Uterus (tissue), 4 donors: ENCODE data around the gene EYA4. TPM values are rescaled to one million over a fixed set of nuclear protein-coding genes. Genes with fewer than 3 reads are reported as not detected.
A peak's percentile ranks its signal among the peaks of the same experiment; 100 is the strongest.

Experiments used
- DNase-seq, 2 donors: peaks; one replicate each; pipeline ENCODE4 v3.0.0-alpha.2; 2019 to 2020
- H3K27ac ChIP-seq, 2 donors: fragments of 200-600 bp; sonication (generic); 1 replicate in 1 of 2; 2 replicates in 1 of 2; pipeline ENCODE4 v1.5.1; 2016 to 2018
- H3K27me3 ChIP-seq, 2 donors: fragments of 200-600 bp; sonication (generic); one replicate each; pipeline ENCODE4 v1.5.1; 2018 to 2019; ENCODE audit warnings: control low read depth in 1 of 2
- H3K36me3 ChIP-seq, 2 donors: fragments of 200-600 bp; sonication (generic); one replicate each; pipeline ENCODE4 v1.5.1; 2019; ENCODE audit warnings: control low read depth in 1 of 2
- H3K4me1 ChIP-seq, 2 donors: fragments of 200-600 bp; sonication (generic); one replicate each; pipeline ENCODE4 v1.5.1; 2018 to 2019; ENCODE audit warnings: control low read depth in 1 of 2
- H3K4me3 ChIP-seq, 2 donors: fragments of 200-600 bp; sonication (generic); 1 replicate in 1 of 2; 2 replicates in 1 of 2; pipeline ENCODE4 v1.5.1; 2018 to 2019; ENCODE audit warnings: mild to moderate bottlenecking in 1 of 2
- H3K9me3 ChIP-seq, 2 donors: fragments of 200-600 bp; sonication (generic); one replicate each; pipeline ENCODE4 v1.5.1; 2019; ENCODE audit warnings: control low read depth in 1 of 2
- CTCF ChIP-seq, 4 experiments: fragments of 200-600 bp in 2 of 4; fragments of 450-650 bp in 2 of 4; sonication (generic) in 2 of 4; IDR thresholded peaks; one replicate each; pipeline ENCODE4 v1.5.1; 2016 to 2019; ENCODE audit warnings: antibody characterized with exemption in 4 of 4, mild to moderate bottlenecking in 2 of 4, moderate library complexity in 1 of 4
- POLR2A ChIP-seq, 2 donors: fragments of 450-650 bp; IDR thresholded peaks; one replicate each; pipeline ENCODE4 v1.6.1; 2016; ENCODE audit warnings: antibody characterized with exemption in 2 of 2, mild to moderate bottlenecking in 1 of 2, moderate library complexity in 1 of 2
- intact Hi-C: fragments of 100-400 bp; cut with DNase I; formaldehyde crosslinking; loops from one replicate; pipeline ENCODE4 v1.15.1; 2023; ENCODE audit warnings: low total_unique reads
- total RNA-seq, 4 donors: library from RNA; depleted of rRNA in 3 of 4; stranded (reverse); fragments of >200 nt in 3 of 4; gene quantifications; one replicate each; pipeline versions ENCODE4 v1.1.0 to v1.2.4, GENCODE V29; 2014 to 2023
- donor health status: DM: yes; HTN: yes; CAD: no.

EYA4 gene
- total RNA-seq, 4 donors from 2014 or later, result 2.0 to 8.8 (median 8.4) TPM; not detected in 1

GRCh38 chr6:133495205-133495903, 254.2 kb downstream of the EYA4 start:
- DNase-seq, result no peak
- no peaks in the 10 kb centered on the region for H3K4me1 ChIP-seq
- no peak overlapping the region for H3K4me3 ChIP-seq
- H3K27me3 ChIP-seq, result no peaks in the 10 kb centered on the region
- no peak for TF ChIP-seq CTCF (IDR thresholded peaks at IDR 0.05)
- TF ChIP-seq POLR2A (IDR thresholded peaks at IDR 0.05), result no peak
- H3K9me3 ChIP-seq, result no peaks in the 10 kb centered on the region
- intact Hi-C loops, result no loop called here
- no peaks in the 10 kb centered on the region for H3K36me3 ChIP-seq
- no peak overlapping the region for H3K27ac ChIP-seq

- TF ChIP-seq POLR2A (IDR thresholded peaks at IDR 0.05) (no peak), CTCF (IDR thresholded peaks at IDR 0.05) (no peak)
- no peaks in the 10 kb centered on the region for H3K27me3 ChIP-seq
- intact Hi-C loops, result no loop called here
- H3K36me3 ChIP-seq, result no peaks in the 10 kb centered on the region
- no peak for DNase-seq
- no peak overlapping the region for H3K4me3 ChIP-seq
- H3K27ac ChIP-seq, result no peak overlapping the region
- peaks cover 0 to 10% of the 10 kb centered on the region in 2 donors for H3K4me1 ChIP-seq
- H3K9me3 ChIP-seq, result no peaks in the 10 kb centered on the region
Observed at GRCh38 chr6:133499662-133500061, 258.5 kb downstream of the EYA4 start.

- no peaks in the 10 kb centered on the region for H3K36me3 ChIP-seq
- intact Hi-C loops, result no loop called here
- peak overlapping the region in 1 of 2 donors; percentile 11 for H3K27ac ChIP-seq
- DNase-seq, result no peak
- peaks cover 0 to 10% of the 10 kb centered on the region in 2 donors for H3K4me1 ChIP-seq
- no peak for TF ChIP-seq POLR2A (IDR thresholded peaks at IDR 0.05)
- no peak for TF ChIP-seq CTCF (IDR thresholded peaks at IDR 0.05)
- H3K27me3 ChIP-seq, result no peaks in the 10 kb centered on the region
- H3K9me3 ChIP-seq, result no peaks in the 10 kb centered on the region
- no peak overlapping the region for H3K4me3 ChIP-seq
Observed at GRCh38 chr6:133501675-133502270, 260.6 kb downstream of the EYA4 start.

GRCh38 chr6:133502441-133503335, 261.5 kb downstream of the EYA4 start:
- Histone ChIP-seq H3K4me1 (peaks cover 0 to 10% of the 10 kb centered on the region in 2 donors), H3K27me3 (no peaks in the 10 kb centered on the region), H3K27ac (peak overlapping the region; percentile 40 to 55), H3K36me3 (no peaks in the 10 kb centered on the region), H3K4me3 (no peak overlapping the region), H3K9me3 (no peaks in the 10 kb centered on the region)
- intact Hi-C loops, result no loop called here
- DNase-seq, result no peak
- TF ChIP-seq POLR2A (IDR thresholded peaks at IDR 0.05) (no peak), CTCF (IDR thresholded peaks at IDR 0.05) (no peak)
